ENCODE data around the gene KIF22.
"Not testable (repeated sequence)": the region's sequence is repeated elsewhere in the genome, so short reads cannot be mapped to it uniquely, and the experiment has no call there.

KIF22 gene

DNA sequence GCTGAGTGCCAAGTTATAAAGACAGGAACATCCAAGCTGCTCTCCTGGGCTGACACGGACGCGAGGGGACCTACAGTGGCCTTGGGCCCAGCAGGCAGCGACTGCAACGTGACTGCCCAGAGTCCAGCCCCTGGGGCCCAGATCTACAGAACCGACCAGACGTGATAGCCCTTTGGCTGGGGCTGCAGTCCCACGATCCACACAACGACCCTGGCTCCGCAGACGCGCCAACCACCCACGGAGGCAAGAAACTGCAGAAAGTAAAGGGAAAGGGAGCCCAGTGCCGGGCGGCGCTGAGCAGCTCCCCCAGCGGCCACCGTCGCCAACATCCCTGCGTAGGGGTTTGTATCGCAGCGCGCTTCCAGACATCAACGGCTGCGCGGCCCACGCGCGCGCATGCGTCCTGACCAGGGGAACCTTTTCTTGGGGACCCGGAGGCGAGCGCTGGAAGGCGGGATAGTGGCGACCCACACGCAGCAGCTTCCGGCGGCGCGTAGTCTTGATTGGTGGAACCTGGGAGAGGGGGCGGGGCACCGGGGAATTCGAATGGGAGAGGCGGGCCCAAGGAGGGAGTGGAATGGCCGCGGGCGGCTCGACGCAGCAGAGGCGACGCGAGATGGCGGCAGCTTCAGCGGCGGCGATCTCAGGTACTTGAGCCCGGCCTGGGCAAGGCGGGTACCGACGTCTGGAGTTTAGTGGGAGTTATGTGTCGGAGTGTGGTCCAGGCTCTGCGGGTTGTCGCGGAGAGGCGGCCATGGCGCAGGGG lies at the start of gene KIF22:
TSS of gene KIF22 (plus strand) at position 569 of the 766 bp plus-strand sequence. CDS start at position 578, 9 bp downstream.
- DNase-seq: peak; percentile 91

DNA sequence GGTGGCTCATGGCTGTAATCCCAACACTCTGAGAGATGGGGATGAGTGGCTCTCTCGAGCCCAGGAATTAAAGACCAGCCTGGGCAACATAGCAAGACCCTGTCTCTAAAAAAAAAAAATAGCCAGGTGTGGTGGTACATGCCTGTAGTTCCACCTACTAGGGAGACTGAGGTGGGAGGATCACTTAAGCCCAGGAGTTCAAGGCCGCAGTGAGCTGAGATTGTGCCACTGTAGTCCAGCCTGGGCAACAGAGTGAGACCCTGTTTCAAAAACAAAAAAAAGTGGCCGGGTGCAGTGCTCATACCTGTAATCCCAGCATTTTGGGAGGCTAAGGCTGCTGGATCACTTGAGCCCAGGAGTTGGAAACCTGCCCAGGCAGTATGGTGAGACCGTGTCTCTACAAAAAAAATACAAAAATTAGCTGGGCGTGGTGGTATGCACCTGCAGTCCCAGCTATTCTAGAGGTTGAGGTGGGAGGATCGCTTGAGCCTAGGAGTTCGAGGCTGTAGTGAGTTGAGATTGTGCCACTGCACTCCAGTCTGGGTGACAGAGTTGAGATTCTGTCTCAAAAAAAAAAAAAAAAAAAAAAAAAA lies 47.8 kb upstream of the KIF22 start:
- DNase-seq: no peak

- no peak for DNase-seq
Measured at GRCh38 chr16:29743475-29743826, 47.1 kb upstream of the KIF22 start.

DNA sequence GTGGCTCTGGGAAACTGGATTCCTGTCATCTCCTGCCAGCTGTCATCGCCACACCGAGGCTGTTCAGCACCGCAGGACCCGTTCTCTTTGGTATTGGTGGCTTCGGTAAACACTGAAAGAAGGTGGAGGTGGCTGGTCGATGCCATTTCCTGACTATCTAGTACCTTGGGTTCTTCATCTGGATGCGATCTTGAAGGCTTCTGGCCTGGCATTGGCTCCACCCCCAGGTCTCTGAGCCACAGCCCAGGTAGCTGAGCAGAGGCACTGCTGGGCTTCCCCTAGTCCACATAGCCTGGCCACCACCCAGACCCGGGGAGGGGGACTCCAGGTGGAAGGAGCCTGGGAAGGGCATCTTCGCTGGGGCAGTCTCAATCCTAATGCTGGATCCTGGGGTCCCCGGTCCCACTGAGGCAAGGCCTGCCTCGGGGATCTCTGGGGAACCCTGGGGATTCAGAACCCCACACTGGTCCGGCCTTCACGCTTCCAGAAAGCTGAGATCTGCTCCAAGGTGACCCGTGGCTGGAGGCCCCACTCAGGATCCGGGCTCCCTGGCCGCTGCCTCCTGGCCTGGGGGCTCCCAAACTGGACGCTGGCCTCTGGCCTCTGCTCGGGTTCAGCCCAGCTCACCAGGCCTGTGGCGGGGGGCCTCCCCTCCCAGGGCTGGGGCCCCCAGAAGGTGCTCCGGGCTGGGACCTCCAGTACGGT lies 46.6 kb upstream of the KIF22 start:
- no peak for DNase-seq

DNA sequence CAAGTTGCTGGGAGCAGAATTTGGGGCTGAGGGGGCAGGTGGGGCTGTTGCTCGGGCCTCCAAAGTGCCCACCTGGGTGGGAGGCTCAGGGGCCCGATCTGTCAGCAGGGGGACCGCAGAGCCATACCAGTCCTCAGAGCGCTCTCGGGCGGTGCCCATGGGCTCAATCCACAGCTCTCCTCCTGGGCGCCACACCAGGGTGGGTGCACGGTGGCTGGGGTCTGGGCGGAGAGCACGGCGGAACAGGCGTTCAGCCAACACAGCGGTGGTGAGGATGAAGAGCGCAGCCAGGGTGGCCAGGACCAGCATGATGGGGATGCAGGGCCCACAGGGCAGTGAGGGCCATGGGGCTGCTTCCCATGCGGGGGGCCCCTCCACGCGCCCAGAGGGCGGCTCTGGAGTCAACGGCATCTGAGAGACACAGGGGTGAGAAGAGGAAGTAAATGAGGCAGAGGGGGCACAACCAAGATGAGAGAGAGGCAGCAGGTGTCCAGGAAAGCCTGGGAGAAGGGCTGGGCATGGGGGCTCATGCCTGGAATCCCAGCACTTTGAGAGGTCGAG lies 45.9 kb upstream of the KIF22 start:
- DNase-seq: no peak

DNA sequence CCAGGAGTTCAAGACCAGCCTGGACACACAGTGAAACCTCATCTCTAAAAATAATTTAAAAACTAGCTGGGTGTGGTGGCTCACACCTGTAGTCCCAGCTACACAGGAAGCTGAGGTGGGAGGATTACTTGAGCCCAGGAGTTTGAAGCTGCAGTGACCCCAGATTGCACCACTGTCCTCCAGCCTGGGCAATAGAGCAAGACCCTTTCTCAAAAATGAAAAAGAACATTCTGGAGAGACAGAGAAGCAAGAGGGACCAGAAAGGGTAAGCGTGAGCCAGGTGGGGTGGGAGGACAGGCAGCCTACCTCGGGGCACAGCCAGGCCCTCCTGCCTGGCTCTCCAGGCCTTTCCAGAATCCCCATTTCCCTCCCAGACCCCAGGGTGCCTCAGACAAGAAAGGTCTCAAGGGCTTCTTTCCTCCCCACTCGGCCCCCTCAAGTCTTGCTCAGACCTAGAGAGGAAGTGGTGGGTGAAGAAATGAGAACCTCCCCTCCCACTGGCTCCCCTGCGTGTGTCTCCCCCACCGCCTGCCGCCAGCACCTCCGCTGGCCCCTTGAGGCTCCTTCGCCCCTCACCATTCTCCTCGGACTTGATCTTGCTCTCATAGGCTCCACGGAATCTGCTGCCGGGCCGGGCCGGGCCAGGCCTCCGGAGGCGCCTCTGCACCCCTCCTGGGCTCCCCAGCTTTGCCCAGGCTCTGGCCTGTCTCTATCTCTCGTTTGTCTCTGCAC lies 45.3 kb upstream of the KIF22 start:
- no peak for DNase-seq

GRCh38 chr16:29745853-29746345 lies 44.7 kb upstream of the KIF22 start, which contains the start of gene C16orf54:
TSS of gene C16orf54 (minus strand) at chr16:29745990. CDS start at chr16:29744951, 1,039 bp downstream.
- no peak for DNase-seq

DNA sequence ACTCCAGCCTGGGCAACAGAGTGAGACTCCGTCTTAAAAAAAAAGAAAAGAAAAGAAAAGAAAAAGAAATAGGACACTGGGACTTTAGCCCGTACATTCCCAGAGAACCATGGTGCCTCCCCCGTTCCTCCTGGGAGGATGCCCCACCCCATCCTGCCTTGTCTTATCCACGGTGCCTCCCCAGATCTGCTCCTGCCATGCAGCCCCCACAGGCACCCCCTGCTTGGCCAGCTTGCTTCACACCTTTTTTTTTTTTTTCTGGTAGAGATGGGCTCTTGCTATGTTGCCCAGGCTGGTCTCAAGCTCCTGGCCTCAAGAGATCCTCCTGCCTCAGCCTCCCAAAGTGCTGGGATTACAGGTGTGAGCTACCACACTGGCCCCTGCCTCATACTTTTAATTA lies 44.0 kb upstream of the KIF22 start:
- not testable (repeated sequence) for DNase-seq

DNA sequence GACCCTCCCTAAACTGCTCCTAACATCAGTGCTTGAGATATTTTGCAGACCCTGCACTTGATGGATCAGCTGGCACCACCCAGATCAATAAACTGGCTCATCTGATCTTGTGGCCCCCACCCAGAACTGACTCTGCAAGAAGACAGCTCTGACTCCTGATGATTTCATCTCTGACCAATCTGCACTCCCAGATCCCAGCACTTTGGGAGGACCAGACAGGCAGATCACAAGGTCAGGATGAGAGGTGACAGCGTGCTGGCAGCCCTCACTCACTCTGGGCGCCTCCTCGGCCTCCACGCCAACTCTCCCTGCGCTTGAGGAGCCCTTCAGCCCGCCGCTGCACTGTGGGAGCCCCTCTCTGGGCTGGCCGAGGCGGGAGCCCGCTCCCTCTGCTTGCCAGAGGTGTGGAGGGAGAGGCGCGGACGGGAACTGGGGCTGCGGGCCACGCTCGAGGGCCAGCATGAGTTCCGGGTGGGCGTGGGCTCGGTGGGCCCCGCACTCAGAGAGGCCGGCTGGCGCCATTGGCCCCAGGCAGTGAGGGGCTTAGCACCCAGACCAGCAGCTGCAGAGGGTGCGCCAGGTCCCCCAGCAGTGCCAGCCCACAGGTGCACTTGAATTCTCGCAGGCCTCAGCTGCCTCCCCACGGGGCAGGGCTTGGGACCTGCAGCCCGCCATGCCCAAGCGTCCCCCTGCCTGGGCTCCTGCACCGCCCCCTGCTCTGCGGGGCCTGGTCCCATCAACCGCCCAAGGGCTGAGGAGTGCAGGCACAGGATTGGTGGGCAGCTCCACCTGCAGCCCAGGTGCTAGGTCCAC lies 42.4 kb upstream of the KIF22 start:
- no peak for DNase-seq

DNA sequence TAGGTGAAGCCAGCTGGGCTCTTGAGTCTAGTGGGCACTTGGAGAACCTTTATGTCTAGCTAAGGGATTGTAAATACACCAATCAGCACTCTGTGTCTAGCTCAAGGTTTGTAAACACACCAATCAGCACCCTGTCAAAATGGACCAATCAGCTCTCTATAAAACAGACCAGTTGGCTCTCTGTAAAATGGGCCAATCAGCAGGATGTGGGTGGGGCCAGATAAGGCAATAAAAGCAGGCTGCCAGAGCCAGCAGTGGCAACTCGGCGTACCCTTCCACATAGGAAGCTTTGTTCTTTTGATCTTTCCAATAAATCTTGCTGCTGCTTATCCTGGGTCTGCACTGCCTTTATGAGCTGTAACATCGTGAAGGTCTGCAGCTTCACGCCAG lies 41.8 kb upstream of the KIF22 start:
- DNase-seq: not testable (repeated sequence)

- no peak for DNase-seq
Measured at GRCh38 chr16:29753516-29753915, 37.0 kb upstream of the KIF22 start.

GRCh38 chr16:29756654-29757053 lies 33.9 kb upstream of the KIF22 start:
- no peak for DNase-seq

DNA sequence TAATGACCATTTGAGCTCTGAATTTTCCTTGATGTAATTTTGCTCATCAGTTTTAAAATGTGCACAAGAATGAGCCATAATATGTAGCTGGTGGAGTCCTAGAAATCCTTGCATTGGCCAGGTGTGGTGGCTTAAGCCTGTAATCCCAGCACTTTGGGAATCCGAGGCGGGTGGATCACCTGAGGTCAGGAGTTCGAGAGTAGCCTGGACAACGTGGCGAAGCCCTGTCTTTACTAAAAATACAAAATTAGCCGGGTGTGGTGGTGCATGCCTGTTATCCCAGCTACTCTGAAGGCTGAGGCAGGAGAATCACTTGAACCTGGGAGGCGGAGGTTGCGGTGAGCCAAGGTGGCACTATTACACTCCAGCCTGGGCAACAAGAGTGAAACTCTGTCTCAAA lies 33.5 kb upstream of the KIF22 start:
- DNase-seq: not testable (repeated sequence)

GRCh38 chr16:29757950-29758466 lies 32.5 kb upstream of the KIF22 start:
- DNase-seq: no peak

GRCh38 chr16:29760567-29761279 lies 29.8 kb upstream of the KIF22 start:
- DNase-seq: no peak

DNA sequence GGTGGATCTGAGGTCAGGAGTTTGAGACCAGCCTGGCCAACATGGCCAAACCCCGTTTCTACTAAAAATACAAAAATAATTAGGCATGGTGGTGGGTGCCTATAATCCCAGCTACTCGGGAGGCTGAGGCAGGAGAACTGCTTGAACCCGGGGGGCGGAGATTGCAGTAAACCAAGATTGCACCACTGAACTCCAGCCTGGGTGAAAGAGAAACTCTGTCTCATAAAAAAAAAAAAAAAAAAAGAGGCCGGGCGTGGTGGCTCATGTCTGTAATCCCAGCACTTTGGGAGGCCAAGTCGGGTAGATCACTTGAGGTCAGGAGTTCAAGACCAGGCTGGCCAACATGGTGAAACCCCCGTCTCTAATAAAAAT lies 29.3 kb upstream of the KIF22 start:
- DNase-seq: not testable (repeated sequence)

DNA sequence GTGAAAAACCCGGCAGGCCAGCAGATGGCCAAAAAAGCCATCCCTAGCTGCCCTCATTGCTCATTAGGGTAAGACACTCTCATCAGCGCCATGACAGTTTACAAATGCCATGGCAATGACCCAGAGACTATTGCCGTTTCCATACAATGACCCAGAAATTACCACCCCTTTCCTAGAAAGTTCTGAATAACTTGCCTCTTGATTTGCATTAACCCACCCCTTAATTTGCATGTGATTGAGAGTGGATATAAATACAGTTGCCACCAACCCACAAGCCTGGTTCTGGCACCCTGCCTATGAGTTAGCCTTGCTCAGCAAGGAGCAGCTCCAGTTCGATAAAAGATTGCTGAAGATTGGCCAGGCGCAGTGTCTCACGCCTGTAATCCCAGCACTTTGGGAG lies 28.7 kb upstream of the KIF22 start:
- DNase-seq: peak; percentile 54

DNA sequence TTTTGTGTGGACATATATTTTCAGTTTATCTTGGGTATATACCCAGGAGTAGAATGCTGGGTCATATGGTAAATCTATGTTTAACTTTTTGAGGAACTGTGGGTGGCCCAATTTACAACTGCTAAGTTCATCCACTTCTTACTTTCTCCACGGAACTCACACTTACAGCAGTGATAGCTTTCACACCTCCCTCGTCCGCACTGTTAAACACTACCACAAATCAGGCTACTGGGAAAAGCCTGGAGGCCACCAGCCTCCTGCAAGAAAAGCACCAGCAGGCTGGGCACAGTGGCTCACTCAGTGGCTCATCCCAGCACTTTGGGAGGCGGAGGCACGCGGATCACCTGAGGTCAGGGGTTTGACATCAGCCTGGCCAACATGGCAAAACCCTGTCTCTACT lies 27.2 kb upstream of the KIF22 start:
- no peak for DNase-seq

- no peak for DNase-seq
Measured at GRCh38 chr16:29765167-29766032, 25.2 kb upstream of the KIF22 start.

GRCh38 chr16:29766571-29766970 lies 24.0 kb upstream of the KIF22 start:
- DNase-seq: no peak

Measured in NCI-H1048 (cell line).